ENCODE data around the gene MYO18A. TPM values are rescaled to one million over a fixed set of nuclear protein-coding genes. Genes with fewer than 3 reads are reported as not detected.
"Not testable (repeated sequence)": the region's sequence is repeated elsewhere in the genome, so short reads cannot be mapped to it uniquely, and the experiment has no call there.

MYO18A gene, protein sequence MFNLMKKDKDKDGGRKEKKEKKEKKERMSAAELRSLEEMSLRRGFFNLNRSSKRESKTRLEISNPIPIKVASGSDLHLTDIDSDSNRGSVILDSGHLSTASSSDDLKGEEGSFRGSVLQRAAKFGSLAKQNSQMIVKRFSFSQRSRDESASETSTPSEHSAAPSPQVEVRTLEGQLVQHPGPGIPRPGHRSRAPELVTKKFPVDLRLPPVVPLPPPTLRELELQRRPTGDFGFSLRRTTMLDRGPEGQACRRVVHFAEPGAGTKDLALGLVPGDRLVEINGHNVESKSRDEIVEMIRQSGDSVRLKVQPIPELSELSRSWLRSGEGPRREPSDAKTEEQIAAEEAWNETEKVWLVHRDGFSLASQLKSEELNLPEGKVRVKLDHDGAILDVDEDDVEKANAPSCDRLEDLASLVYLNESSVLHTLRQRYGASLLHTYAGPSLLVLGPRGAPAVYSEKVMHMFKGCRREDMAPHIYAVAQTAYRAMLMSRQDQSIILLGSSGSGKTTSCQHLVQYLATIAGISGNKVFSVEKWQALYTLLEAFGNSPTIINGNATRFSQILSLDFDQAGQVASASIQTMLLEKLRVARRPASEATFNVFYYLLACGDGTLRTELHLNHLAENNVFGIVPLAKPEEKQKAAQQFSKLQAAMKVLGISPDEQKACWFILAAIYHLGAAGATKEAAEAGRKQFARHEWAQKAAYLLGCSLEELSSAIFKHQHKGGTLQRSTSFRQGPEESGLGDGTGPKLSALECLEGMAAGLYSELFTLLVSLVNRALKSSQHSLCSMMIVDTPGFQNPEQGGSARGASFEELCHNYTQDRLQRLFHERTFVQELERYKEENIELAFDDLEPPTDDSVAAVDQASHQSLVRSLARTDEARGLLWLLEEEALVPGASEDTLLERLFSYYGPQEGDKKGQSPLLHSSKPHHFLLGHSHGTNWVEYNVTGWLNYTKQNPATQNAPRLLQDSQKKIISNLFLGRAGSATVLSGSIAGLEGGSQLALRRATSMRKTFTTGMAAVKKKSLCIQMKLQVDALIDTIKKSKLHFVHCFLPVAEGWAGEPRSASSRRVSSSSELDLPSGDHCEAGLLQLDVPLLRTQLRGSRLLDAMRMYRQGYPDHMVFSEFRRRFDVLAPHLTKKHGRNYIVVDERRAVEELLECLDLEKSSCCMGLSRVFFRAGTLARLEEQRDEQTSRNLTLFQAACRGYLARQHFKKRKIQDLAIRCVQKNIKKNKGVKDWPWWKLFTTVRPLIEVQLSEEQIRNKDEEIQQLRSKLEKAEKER (N-terminal part only)
- total RNA-seq (10 to 100 TPM; 41.4 to 50.6 TPM), polyA plus RNA-seq (ENCODE audit: insufficient read length in 2 of 2) (10 to 100 TPM; 68.3 to 75.9 TPM)
- long read RNA-seq, donor 1 = 0 reads
- long read RNA-seq, donor 2 = 0 reads
- long read RNA-seq, donor 3, partial matches to known transcripts = 7 of 7 reads
- long read RNA-seq, donor 3, other reads (novel, unspliced or antisense) = 0 of 7 reads
- long read RNA-seq, donor 4 = 0 reads

DNA sequence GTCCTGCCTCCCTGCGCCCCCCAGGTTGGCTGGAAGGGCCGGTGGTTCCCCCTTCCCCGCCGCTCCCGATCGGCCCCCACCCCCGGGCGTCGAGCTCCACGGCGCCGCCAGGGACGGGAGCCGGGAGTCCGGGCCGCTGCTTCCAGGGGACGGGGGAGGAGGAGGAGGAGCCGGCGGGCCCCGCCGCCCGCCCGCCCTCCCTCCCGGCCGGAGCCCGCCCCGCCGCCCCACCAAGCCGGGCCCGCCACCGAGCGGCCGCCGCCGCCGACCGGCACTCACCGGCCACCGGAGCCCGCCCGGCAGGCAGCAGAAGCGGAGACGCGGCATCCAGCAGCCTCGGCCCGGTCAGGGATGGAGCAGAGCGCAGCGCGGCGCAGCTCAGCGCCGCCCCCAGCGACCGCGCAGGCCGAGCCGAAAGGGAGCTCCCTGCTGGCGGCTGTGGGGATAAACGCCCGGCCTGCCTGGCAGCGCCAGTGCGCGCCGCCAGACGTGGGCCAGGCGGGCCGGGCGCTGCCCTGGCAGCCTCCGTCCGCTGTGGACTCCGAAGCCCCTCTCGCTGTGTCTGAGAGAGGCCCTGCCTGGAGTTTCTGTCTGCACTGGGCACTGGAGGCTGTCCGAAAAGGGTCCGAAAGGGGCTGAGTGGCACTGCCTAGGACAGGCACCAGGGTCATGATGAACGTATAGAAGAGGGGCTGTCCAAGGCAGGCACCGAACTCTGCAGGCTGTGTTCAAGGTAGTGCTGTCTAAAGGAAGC is at the start of gene MYO18A:
Gene MYO18A, minus strand, starts transcription at position 365 of the 754 bp plus-strand sequence. CDS start 13,458 bp downstream, outside the sequence.
- Histone ChIP-seq H3K27ac (ENCODE audit: low read depth, low read length) (peak within 1 kb of the TSS; percentile 83), H3K4me1 (ENCODE audit: control insufficient read depth, insufficient read depth, low read length) (peaks cover 46% of the 10 kb centered on the region), H3K27me3 (ENCODE audit: control insufficient read depth, insufficient read depth, low read length) (no peaks in the 10 kb centered on the region), H3K4me3 (ENCODE audit: low read depth, low read length) (peak within 1 kb of the TSS; percentile 68), H3K36me3 (ENCODE audit: control insufficient read depth, insufficient read depth, low read length) (no peaks in the 10 kb centered on the region), H3K9me3 (ENCODE audit: control insufficient read depth, insufficient read depth, low read length) (no peaks in the 10 kb centered on the region)
- WGBS (ENCODE audit: insufficient coverage) = 0% methylated on average over 67 of the region's 76 CpGs
- peak in 5 of 6 donors; percentile 50 to 94 (median 70) for DNase-seq (ENCODE audit: low read depth in 4 of 6, low spot score in 6 of 6)

DNA sequence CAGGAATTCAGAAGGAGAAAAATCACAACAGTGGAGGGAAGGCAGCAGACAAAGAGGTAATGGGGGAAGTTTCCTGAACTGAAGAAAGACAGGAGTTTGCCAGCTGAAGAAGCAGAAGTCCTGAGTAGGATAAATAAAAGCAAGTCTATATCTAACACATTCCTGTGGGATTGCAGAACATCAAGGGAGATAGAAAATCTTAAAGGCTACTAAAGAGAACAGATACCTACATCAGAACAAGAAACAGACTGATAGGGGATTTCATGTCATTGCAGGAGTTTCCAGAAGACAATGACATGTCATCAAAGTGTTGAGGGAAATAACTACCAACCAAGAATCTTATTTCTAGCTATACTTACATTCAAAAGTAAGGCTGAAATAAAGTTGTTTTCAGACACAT is 45.2 kb upstream of the MYO18A start:
- H3K4me1 ChIP-seq (ENCODE audit: control insufficient read depth, insufficient read depth, low read length) = no peaks in the 10 kb centered on the region
- no peaks in the 10 kb centered on the region for H3K27me3 ChIP-seq (ENCODE audit: control insufficient read depth, insufficient read depth, low read length)
- no peak overlapping the region for H3K4me3 ChIP-seq (ENCODE audit: low read depth, low read length)
- DNase-seq (ENCODE audit: low read depth in 4 of 6, low spot score in 6 of 6) = no peak
- H3K27ac ChIP-seq (ENCODE audit: low read depth, low read length) = no peak overlapping the region
- H3K9me3 ChIP-seq (ENCODE audit: control insufficient read depth, insufficient read depth, low read length) = no peaks in the 10 kb centered on the region
- no peaks in the 10 kb centered on the region for H3K36me3 ChIP-seq (ENCODE audit: control insufficient read depth, insufficient read depth, low read length)

DNA sequence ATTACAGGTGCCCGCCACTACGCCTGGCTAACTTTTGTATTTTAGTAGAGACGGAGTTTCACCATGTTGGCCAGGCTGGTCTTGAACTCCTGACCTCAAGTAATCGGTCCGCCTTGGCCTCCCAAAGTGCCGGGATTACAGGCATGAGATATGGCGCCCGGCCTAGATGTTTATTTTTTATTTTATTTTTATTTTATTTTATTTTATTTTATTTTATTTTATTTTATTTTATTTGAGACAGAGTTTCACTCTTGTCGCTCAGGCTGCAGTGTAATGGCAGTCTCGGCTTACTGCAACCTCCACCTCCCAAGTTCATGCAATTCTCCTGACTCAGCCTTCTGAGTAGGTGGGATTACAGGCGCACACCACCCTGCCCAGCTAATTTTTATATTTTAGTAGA is 41.1 kb upstream of the MYO18A start:
- WGBS (ENCODE audit: insufficient coverage) = 98% methylated on average over 5 of the region's 11 CpGs
- not testable (repeated sequence) for H3K36me3 ChIP-seq (ENCODE audit: control insufficient read depth, insufficient read depth, low read length); H3K27ac ChIP-seq (ENCODE audit: low read depth, low read length); DNase-seq (ENCODE audit: low read depth in 4 of 6, low spot score in 6 of 6); H3K4me3 ChIP-seq (ENCODE audit: low read depth, low read length); H3K9me3 ChIP-seq (ENCODE audit: control insufficient read depth, insufficient read depth, low read length); H3K27me3 ChIP-seq (ENCODE audit: control insufficient read depth, insufficient read depth, low read length); H3K4me1 ChIP-seq (ENCODE audit: control insufficient read depth, insufficient read depth, low read length)

DNA sequence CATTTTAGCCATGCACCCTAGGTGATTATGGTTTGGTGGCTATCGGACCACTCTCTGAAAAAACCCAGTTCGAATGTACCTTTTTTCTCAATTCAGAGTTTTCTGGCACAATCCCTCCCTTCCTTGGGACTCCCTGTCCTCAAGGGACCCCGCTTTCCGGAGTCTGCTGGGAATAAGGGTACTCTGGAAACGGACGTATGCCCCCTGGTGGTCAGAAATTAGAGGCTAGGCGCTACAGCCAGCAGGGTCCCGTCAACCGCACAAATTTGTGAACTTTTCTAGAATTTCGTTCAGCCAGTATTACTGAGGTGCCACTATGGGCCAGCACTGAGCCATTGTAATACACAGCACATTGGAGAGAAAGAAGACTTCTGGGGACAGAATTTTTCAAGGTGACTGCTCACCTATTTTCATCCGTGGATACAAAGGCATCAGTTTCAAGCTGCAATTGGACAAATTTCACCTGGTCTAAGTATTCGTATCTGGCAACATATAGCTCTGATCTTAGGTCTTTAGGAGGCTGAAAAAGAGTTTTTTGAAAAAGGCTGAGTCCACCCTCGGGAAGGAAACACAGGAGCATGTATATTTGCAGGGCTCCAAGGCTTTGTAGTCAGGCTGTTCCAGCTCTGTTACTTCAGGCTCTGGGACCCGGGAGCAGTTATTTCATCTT is 39.3 kb upstream of the MYO18A start:
- Histone ChIP-seq H3K9me3 (ENCODE audit: control insufficient read depth, insufficient read depth, low read length) (no peaks in the 10 kb centered on the region), H3K27ac (ENCODE audit: low read depth, low read length) (no peak overlapping the region), H3K4me1 (ENCODE audit: control insufficient read depth, insufficient read depth, low read length) (no peaks in the 10 kb centered on the region), H3K27me3 (ENCODE audit: control insufficient read depth, insufficient read depth, low read length) (no peaks in the 10 kb centered on the region), H3K36me3 (ENCODE audit: control insufficient read depth, insufficient read depth, low read length) (no peaks in the 10 kb centered on the region), H3K4me3 (ENCODE audit: low read depth, low read length) (no peak overlapping the region)
- peak; percentile 40 to 93 (median 66) for DNase-seq (ENCODE audit: low read depth in 4 of 6, low spot score in 6 of 6)
- WGBS (ENCODE audit: insufficient coverage) = 14% methylated on average over 9 of the region's 14 CpGs

DNA sequence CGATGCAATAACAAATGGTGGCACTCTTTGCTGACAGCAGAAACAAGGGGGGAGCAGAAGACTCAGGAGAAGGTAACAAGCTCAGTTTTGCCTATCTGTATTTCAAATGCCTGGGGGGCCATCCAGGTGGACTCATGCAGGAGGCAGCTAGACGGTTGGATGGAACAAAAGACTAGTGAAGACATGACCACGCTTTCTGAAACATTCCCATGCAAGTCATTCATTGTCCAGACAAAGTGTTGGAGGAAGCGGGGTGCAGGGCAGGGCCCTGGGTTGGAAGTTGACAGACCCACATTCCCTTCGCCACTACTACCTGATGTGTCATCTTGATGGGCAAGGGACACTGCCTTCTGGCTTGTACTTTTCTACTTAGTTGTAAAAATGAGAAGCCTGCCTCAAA is 36.7 kb upstream of the MYO18A start:
- Histone ChIP-seq H3K36me3 (ENCODE audit: control insufficient read depth, insufficient read depth, low read length) (no peaks in the 10 kb centered on the region), H3K4me1 (ENCODE audit: control insufficient read depth, insufficient read depth, low read length) (peaks cover 8% of the 10 kb centered on the region), H3K27ac (ENCODE audit: low read depth, low read length) (no peak overlapping the region), H3K27me3 (ENCODE audit: control insufficient read depth, insufficient read depth, low read length) (no peaks in the 10 kb centered on the region), H3K9me3 (ENCODE audit: control insufficient read depth, insufficient read depth, low read length) (no peaks in the 10 kb centered on the region), H3K4me3 (ENCODE audit: low read depth, low read length) (no peak overlapping the region)
- 90% methylated on average over 5 of the region's 5 CpGs for WGBS (ENCODE audit: insufficient coverage)
- DNase-seq (ENCODE audit: low read depth in 4 of 6, low spot score in 6 of 6) = no peak

DNA sequence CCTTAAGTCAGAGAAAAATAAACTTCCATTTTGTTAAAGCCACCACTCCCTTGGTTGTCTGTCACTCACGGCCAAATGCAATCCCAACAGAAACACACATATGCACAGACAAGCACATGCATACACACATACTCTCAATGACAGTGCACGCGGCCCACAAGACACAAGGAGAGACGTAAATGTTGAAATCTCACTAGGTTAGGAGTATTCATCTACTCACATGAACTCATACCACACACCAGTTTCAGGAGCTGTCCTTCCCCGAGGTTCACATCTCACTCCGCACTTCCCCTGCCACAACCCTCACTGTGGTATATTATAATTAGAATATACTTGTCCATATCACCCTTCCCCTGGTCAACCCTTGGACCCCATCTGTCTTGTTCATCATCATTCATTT is 36.0 kb upstream of the MYO18A start:
- H3K36me3 ChIP-seq (ENCODE audit: control insufficient read depth, insufficient read depth, low read length) = no peaks in the 10 kb centered on the region
- 100% methylated on average over 2 of the region's 6 CpGs for WGBS (ENCODE audit: insufficient coverage)
- peaks cover 8% of the 10 kb centered on the region for H3K4me1 ChIP-seq (ENCODE audit: control insufficient read depth, insufficient read depth, low read length)
- no peak overlapping the region for H3K4me3 ChIP-seq (ENCODE audit: low read depth, low read length)
- H3K27me3 ChIP-seq (ENCODE audit: control insufficient read depth, insufficient read depth, low read length) = no peaks in the 10 kb centered on the region
- H3K27ac ChIP-seq (ENCODE audit: low read depth, low read length) = no peak overlapping the region
- no peak for DNase-seq (ENCODE audit: low read depth in 4 of 6, low spot score in 6 of 6)
- no peaks in the 10 kb centered on the region for H3K9me3 ChIP-seq (ENCODE audit: control insufficient read depth, insufficient read depth, low read length)

DNA sequence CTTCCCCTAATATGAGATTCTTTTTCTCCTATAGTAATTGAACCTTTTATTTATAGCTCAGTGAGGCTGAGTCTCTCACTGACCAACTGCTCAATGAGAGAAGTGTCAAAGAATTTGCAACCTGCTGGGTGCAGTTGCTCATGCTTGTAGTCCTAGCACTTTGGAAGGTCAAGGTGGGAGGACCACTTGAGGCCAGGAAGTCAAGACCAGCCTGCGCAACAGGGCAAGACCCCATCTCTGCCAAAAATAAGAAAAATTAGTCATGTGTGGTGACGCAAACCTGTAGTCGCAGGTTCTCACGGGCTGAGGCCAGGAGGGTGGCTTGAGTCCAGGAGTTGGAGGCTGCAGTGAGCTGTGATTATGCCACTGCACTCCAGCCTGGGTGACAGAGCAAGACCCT is 35.5 kb upstream of the MYO18A start:
- peaks cover 8% of the 10 kb centered on the region for H3K4me1 ChIP-seq (ENCODE audit: control insufficient read depth, insufficient read depth, low read length)
- no peak for DNase-seq (ENCODE audit: low read depth in 4 of 6, low spot score in 6 of 6)
- no peaks in the 10 kb centered on the region for H3K36me3 ChIP-seq (ENCODE audit: control insufficient read depth, insufficient read depth, low read length)
- no peak overlapping the region for H3K27ac ChIP-seq (ENCODE audit: low read depth, low read length)
- no peaks in the 10 kb centered on the region for H3K27me3 ChIP-seq (ENCODE audit: control insufficient read depth, insufficient read depth, low read length)
- H3K9me3 ChIP-seq (ENCODE audit: control insufficient read depth, insufficient read depth, low read length) = no peaks in the 10 kb centered on the region
- WGBS (ENCODE audit: insufficient coverage) = 100% methylated on average over 1 of the region's 4 CpGs
- H3K4me3 ChIP-seq (ENCODE audit: low read depth, low read length) = no peak overlapping the region

DNA sequence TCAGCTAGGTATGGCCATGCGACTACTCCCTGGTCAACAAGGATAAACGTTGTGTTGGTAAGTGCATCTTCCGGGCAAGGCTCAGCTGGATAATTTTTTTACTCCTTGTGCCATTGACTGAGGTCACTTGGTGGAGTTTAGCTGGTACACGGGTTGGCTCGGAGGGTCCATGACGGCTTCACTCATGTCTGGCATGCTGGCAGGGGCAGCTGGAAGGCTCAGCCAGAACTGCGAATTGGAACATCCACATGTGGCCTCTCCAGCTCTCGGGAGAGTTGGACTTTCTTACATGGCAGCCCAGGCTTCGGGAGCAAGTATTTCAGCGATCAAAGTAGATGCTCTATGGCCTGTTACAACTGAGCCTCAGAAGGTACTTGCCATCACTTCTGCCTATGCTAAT is 35.0 kb upstream of the MYO18A start:
- Histone ChIP-seq H3K27ac (ENCODE audit: low read depth, low read length) (no peak overlapping the region), H3K4me1 (ENCODE audit: control insufficient read depth, insufficient read depth, low read length) (peaks cover 8% of the 10 kb centered on the region), H3K27me3 (ENCODE audit: control insufficient read depth, insufficient read depth, low read length) (no peaks in the 10 kb centered on the region), H3K4me3 (ENCODE audit: low read depth, low read length) (no peak overlapping the region), H3K9me3 (ENCODE audit: control insufficient read depth, insufficient read depth, low read length) (no peaks in the 10 kb centered on the region), H3K36me3 (ENCODE audit: control insufficient read depth, insufficient read depth, low read length) (no peaks in the 10 kb centered on the region)
- no peak for DNase-seq (ENCODE audit: low read depth in 4 of 6, low spot score in 6 of 6)
- WGBS (ENCODE audit: insufficient coverage) = 81% methylated on average over 10 of the region's 10 CpGs
